Muscle layer of colon (tissue), 2 donors: Measurements from ENCODE around the gene CACNG5.

Source experiments
- H3K27ac ChIP-seq: one replicate; pipeline ENCODE4 v1.7.0; 2013; ENCODE audit warnings: low read depth, mild to moderate bottlenecking, low read length, moderate library complexity
- H3K27me3 ChIP-seq, 2 donors: one replicate each; pipeline ENCODE4 v1.7.0; 2013; ENCODE audit warnings: low read length in 2 of 2, mild to moderate bottlenecking in 2 of 2; ENCODE audit not compliant: insufficient read depth in 2 of 2, control insufficient read depth in 1 of 2
- H3K36me3 ChIP-seq: one replicate; pipeline ENCODE4 v1.7.0; 2013; ENCODE audit warnings: mild to moderate bottlenecking, low read length; ENCODE audit not compliant: insufficient read depth
- H3K4me1 ChIP-seq: one replicate; pipeline ENCODE4 v1.7.0; 2013; ENCODE audit warnings: mild to moderate bottlenecking, low read length; ENCODE audit not compliant: insufficient read depth
- H3K4me3 ChIP-seq, 2 donors: one replicate each; pipeline ENCODE4 v1.7.0; 2013; ENCODE audit warnings: low read length in 2 of 2, low read depth in 1 of 2, mild to moderate bottlenecking in 1 of 2, moderate library complexity in 1 of 2
- H3K9ac ChIP-seq: one replicate; pipeline ENCODE4 v1.7.0; 2013; ENCODE audit warnings: low read length
- H3K9me3 ChIP-seq: one replicate; pipeline ENCODE4 v1.7.0; 2013; ENCODE audit warnings: mild to moderate bottlenecking, low read length
- donor health status: abdominal sarcoma.
- donor health status: Adenocarcinoma of cecum.

The CACNG5 gene

GRCh38 chr17:66826856-66827255, 8.1 kb upstream of the CACNG5 start:
- H3K9me3 ChIP-seq, result no peaks in the 10 kb centered on the region
- no peak overlapping the region for H3K9ac ChIP-seq
- H3K4me3 ChIP-seq, result no peak overlapping the region
- no peak overlapping the region for H3K27ac ChIP-seq
- H3K36me3 ChIP-seq, result no peaks in the 10 kb centered on the region
- no peaks in the 10 kb centered on the region for H3K27me3 ChIP-seq
- H3K4me1 ChIP-seq, result no peaks in the 10 kb centered on the region

DNA sequence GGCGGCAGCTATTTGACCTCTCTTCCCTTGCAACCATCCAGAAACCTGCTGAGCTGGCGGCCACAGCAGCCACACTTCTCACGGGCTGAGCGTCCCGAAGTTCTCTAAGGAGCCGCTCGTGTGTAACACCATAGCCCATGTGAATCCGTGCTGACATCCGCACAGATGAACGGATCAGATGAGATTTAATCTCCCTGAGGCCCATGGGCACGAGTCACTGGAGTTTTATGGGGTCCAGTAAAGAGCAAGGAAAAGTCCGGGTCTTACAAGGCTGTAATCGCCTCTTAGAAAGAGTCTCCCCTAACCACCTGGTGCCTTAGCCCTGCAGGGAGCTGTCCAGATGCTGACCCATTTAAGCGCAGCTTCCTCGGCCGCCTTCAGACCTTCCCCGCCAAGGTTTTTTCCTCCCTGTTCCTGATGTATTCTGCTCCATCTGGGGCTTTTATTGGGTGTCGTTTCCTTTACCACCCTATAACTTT, 5.5 kb upstream of the CACNG5 start:
- no peak overlapping the region for H3K9ac ChIP-seq

GRCh38 chr17:66829883-66830282, 5.0 kb upstream of the CACNG5 start:
- Histone ChIP-seq H3K9me3 (no peaks in the 10 kb centered on the region), H3K4me1 (no peaks in the 10 kb centered on the region), H3K36me3 (no peaks in the 10 kb centered on the region), H3K27ac (no peak overlapping the region), H3K9ac (no peak overlapping the region), H3K27me3 (peaks cover 9 to 18% of the 10 kb centered on the region in 2 donors), H3K4me3 (no peak overlapping the region)

More for the DNA sequence above, 5.5 kb upstream of the CACNG5 start:
- peaks cover 5 to 13% of the 10 kb centered on the region in 2 donors for H3K27me3 ChIP-seq
- no peaks in the 10 kb centered on the region for H3K36me3 ChIP-seq
- no peak overlapping the region for H3K27ac ChIP-seq
- H3K4me1 ChIP-seq, result no peaks in the 10 kb centered on the region
- H3K4me3 ChIP-seq, result no peak overlapping the region
- H3K9me3 ChIP-seq, result no peaks in the 10 kb centered on the region

GRCh38 chr17:66830451-66830850, 4.5 kb upstream of the CACNG5 start:
- no peak overlapping the region for H3K27ac ChIP-seq
- no peaks in the 10 kb centered on the region for H3K36me3 ChIP-seq
- no peaks in the 10 kb centered on the region for H3K9me3 ChIP-seq
- no peaks in the 10 kb centered on the region for H3K4me1 ChIP-seq
- H3K9ac ChIP-seq, result no peak overlapping the region
- peaks cover 9 to 23% of the 10 kb centered on the region in 2 donors for H3K27me3 ChIP-seq
- H3K4me3 ChIP-seq, result no peak overlapping the region

DNA sequence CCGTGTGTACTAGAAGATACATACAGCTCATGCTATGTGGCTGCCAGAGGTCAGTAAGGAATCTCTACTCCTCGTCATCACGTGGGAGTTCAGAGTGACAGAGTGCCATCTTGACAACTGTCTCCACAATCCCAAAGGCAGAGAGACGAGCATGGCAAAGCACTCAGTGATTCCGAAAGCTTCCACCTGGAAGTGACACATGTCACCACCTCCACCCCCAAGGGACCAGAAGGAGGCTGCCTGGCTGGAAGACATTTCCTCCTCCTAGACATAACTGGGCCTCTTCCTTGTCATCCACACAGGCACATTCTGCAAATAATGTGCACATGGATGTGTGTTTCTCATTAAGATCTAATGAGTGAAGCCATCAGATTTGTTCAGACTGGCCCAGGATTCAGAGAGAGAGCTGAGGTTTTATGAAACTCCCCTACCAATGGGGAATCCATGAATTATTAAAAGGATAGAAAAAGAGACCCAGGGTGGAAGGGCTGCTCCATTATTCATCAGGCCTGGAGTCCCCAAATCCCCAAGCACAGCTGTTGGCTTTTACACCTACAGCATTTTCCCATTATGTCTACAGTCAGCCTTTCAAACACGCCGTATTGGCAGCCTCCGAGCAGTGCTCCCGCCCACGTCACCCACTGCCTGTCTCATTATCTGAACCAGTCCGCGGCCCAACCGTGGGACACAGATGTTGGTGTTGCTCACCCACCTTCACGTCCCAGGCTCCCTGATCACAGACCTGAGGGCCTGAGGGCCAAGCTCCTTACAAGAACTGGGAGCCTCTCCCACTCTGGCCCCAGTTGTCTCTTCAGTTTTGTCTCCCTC, 3.3 kb upstream of the CACNG5 start:
- Histone ChIP-seq H3K4me3 (no peak overlapping the region), H3K27me3 (peaks cover 9 to 35% of the 10 kb centered on the region in 2 donors), H3K4me1 (no peaks in the 10 kb centered on the region), H3K9me3 (no peaks in the 10 kb centered on the region), H3K27ac (no peak overlapping the region), H3K36me3 (no peaks in the 10 kb centered on the region), H3K9ac (no peak overlapping the region)

GRCh38 chr17:66833201-66833600, 1.7 kb upstream of the CACNG5 start:
- no peaks in the 10 kb centered on the region for H3K36me3 ChIP-seq
- no peak overlapping the region for H3K27ac ChIP-seq
- H3K9me3 ChIP-seq, result no peaks in the 10 kb centered on the region
- no peak overlapping the region for H3K9ac ChIP-seq
- peaks cover 9 to 36% of the 10 kb centered on the region in 2 donors for H3K27me3 ChIP-seq
- no peaks in the 10 kb centered on the region for H3K4me1 ChIP-seq
- H3K4me3 ChIP-seq, result no peak overlapping the region

- Histone ChIP-seq H3K4me3 (no peak overlapping the region), H3K27ac (no peak overlapping the region), H3K4me1 (no peaks in the 10 kb centered on the region), H3K36me3 (no peaks in the 10 kb centered on the region), H3K9me3 (no peaks in the 10 kb centered on the region), H3K27me3 (peaks cover 9 to 36% of the 10 kb centered on the region in 2 donors), H3K9ac (no peak overlapping the region)
These were observed 445 bp upstream of the CACNG5 start for GRCh38 chr17:66834426-66834918.

DNA sequence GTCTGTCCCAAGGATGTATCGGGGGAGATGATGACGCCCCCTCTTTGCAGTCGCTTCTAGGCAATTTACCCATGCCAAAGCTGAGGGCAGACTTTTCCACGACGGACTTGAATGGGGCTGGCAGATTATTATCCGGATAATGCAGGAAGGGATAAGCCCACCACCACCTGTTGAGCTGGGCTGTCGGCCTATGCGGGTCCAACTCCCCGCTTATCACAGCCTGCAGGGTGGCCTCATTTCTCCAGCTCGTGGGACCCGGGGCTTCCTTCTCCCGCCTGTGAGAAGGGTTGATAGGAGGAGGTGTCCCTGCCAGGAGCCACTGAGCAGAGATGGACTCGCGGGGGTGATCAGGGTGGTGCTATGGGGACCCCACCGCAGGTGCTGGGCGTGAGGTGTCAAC, 559 bp downstream of the CACNG5 start:
- no peak overlapping the region for H3K27ac ChIP-seq
- no peak overlapping the region for H3K4me3 ChIP-seq
- H3K4me1 ChIP-seq, result no peaks in the 10 kb centered on the region
- H3K9ac ChIP-seq, result no peak overlapping the region
- H3K9me3 ChIP-seq, result no peaks in the 10 kb centered on the region
- peaks cover 9 to 41% of the 10 kb centered on the region in 2 donors for H3K27me3 ChIP-seq
- no peaks in the 10 kb centered on the region for H3K36me3 ChIP-seq

GRCh38 chr17:66836063-66837005, 1.4 kb downstream of the CACNG5 start:
- no peak overlapping the region for H3K4me3 ChIP-seq
- no peak overlapping the region for H3K27ac ChIP-seq
- H3K4me1 ChIP-seq, result no peaks in the 10 kb centered on the region

GRCh38 chr17:66837226-66837625, 2.3 kb downstream of the CACNG5 start:
- Histone ChIP-seq H3K36me3 (no peaks in the 10 kb centered on the region), H3K27ac (no peak overlapping the region), H3K27me3 (peaks cover 9 to 46% of the 10 kb centered on the region in 2 donors), H3K9me3 (no peaks in the 10 kb centered on the region), H3K4me3 (no peak overlapping the region), H3K4me1 (no peaks in the 10 kb centered on the region), H3K9ac (no peak overlapping the region)

More at GRCh38 chr17:66836063-66837005, 1.4 kb downstream of the CACNG5 start:
- Histone ChIP-seq H3K9me3 (no peaks in the 10 kb centered on the region), H3K27me3 (peaks cover 9 to 41% of the 10 kb centered on the region in 2 donors), H3K36me3 (no peaks in the 10 kb centered on the region), H3K9ac (no peak overlapping the region)
